Occipital lobe (tissue), 2 donors: ENCODE results near the gene ITGB3BP. TPM values are rescaled to one million over a fixed set of nuclear protein-coding genes. Genes with fewer than 3 reads are reported as not detected.
"Not testable (repeated sequence)": the region's sequence is repeated elsewhere in the genome, so short reads cannot be mapped to it uniquely, and the experiment has no call there.

Source experiments
- DNase-seq: peaks from one replicate; lab custom pipeline; 2025; lab: John Stamatoyannopoulos, UW
- total RNA-seq: library from RNA; depleted of rRNA; stranded (reverse); fragments of >200 nt; gene quantifications from one replicate; pipeline ENCODE4 v1.2.3, GENCODE V29; 2014

The ITGB3BP gene
- total RNA-seq, 1 donor from 2014 or later: 36.8 TPM

DNA sequence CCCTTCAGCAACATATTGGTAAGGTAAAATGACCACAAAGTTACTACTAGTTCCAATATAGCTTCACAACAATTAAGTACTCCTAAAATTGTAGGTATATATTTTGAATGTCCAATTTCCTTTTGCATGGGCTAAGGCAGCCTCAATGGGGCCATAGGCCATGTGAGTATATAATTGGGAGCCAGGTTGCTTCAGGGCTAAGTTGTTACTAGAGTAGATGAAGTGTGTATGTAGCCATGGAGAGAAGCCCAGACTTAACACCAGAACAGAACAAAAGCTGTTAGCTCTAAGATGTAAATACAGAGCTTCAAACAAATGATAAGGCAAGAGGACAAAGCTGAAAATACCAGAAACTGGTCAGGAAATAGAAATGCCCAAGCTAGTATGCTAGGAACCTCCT, 16.2 kb downstream of the ITGB3BP start:
- DNase-seq: no peak

DNA sequence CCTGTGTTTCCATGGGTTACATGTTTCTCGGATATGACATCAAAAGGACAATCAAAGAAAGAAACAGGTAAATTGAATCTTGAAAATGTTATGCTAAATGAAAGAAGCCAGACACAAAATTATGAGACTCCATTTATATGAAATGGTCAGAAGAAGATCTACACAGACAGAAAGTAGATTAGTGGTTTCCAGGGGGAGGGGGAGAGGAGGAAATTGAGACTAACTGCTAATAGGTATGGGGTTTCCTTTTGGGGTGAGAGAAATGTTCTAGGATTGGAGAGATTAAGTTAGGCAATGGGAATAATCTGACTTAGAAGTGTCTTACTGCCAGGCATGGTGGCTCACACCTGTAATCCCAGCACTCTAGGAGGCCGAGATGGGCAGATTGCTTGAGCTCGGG, 21.8 kb downstream of the ITGB3BP start:
- no peak for DNase-seq

DNA sequence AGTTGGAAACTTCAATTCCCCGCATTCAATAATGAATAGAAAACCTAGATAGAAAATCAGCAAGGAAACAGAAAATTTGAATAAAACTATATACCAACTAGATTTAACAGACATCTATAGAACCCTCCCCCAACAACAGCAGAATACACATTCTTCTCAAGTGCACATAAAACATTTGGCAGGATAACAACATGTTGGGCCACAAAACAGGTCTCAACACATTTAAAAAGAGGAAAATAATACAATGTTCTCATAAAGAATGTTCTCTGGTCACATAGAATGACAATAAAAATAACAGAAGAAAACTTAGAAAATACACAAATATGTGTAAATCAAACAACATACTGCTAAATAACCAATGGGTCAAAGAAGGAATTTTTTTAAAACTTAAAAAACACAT, 24.9 kb downstream of the ITGB3BP start:
- no peak for DNase-seq

DNA sequence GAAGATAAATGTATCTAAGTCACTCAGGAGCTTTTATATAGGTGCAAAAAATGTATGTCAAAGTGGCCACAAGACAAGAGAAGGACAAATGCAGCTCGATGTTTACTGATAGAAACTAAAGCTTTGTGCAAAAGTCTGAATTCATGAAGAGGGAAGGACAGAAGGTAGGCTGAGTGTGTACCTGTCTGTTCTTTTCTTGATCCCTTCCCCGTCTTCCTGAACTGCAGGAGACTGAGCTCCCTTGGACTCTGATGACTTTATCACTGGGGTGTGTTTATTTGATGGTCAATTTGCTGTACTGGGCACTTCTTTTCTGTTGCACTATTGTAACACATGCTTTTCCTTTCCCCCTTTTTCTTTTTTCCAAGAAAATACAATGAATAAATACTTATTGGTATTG, 25.4 kb downstream of the ITGB3BP start:
- DNase-seq: no peak

GRCh38 chr1:63487336-63488065, 35.5 kb downstream of the ITGB3BP start:
- DNase-seq: no peak

- DNase-seq: no peak
Observed at GRCh38 chr1:63486629-63487028, 36.4 kb downstream of the ITGB3BP start.

GRCh38 chr1:63480057-63480456, 43.0 kb downstream of the ITGB3BP start:
- DNase-seq: no peak

DNA sequence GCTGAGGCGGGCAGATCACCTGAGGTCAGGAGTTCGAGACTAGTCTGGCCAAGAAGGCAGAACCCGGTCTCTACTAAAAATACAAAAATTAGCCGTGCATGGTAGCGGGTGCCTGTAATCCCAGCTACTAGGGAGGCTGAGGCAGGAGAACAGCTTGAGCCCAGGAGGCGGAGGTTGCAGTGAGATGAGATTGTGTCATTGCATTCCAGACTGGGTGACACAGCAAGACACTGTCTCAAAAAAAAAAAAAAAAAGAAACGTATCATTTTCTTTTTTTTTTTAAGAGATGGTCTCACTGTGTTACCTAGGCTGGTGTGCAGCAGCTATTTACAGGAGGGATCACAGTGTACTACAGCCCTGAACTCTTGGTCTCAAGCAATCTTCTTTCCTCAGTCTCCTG, 47.3 kb downstream of the ITGB3BP start:
- no peak for DNase-seq

DNA sequence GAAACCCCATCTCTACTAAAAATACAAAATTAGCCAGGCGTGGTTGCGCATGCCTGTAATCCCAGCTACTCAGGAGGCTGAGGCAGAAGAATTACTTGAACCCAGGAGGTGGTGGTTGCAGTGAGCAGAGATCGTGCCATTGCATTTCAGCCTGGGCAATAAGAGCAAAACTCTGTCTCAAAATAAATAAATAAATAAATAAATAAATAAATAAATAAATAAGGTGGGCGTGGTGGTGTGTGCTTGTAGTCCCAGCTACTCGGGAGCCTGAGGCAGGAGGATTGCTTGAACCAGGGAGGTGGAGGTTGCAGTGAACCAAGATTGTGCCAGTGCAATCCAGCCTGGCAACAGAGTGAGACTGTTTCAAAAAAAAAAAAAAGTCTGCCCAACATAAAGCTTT, 54.3 kb downstream of the ITGB3BP start:
- not testable (repeated sequence) for DNase-seq

DNA sequence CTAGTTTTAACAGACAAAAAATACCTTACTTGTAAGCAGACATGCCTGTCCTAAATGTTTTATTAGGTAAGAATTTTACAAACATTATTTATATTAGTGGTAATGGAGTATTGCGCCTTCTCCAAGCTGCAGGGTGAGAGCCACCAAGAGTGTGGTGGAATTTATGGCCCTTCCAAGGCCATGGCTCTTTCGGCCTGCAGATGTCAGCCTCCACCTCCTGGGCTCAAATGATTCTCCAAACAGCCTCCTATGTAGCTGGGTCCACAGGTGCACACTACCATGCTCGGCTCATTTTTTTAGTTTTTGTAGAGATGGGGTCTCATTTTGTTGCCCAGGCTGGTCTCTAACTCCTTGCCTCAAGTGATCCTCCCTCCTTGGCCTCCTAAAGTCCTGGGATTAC, 56.3 kb downstream of the ITGB3BP start:
- no peak for DNase-seq

GRCh38 chr1:63466181-63466580, 56.8 kb downstream of the ITGB3BP start:
- DNase-seq: no peak

GRCh38 chr1:63463248-63463647, 59.8 kb downstream of the ITGB3BP start:
- no peak for DNase-seq

- DNase-seq: no peak
Observed at GRCh38 chr1:63461661-63462230, 61.3 kb downstream of the ITGB3BP start.

GRCh38 chr1:63458750-63459149, 64.3 kb downstream of the ITGB3BP start:
- no peak for DNase-seq

- DNase-seq: no peak
Observed at GRCh38 chr1:63454269-63454668, 68.8 kb downstream of the ITGB3BP start.

DNA sequence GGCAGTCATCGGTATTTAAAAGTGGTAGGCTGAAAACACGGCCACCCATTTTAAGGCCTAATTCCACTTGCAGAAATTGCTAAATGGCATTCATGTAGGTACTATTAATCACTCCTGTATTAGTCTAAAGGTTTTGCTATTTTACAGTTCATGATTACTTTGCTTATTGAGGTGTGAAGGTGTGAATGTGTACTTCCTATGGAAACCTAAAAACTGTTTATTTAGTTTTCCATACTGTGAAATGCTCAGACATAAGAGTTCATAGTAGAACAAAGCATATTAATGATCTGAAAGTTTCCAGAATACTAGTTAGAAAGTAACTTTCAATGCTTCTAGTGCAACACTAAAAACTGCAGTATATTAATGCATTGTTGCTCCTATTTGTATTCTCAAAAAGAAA, 69.8 kb downstream of the ITGB3BP start:
- DNase-seq: no peak

DNA sequence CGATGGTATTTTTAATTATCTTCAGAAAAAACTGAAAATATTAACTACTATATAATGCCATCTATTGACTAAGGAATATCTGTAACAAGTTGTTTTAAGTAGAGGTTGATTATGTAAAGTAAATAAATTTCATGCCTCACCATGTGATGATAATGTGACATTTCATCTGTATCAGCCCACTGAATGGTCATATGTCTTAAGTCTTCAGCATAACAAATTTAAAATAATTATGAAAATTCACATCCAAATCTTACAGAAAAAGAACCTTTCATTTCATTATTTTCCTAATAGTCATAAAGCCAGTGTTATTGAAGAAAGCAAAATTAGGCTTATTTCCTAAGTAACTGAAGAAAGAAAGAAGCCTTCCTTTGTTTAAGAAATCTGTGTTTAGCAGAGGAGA, 72.6 kb downstream of the ITGB3BP start:
- DNase-seq: no peak

GRCh38 chr1:63448731-63449246, 74.2 kb downstream of the ITGB3BP start:
- no peak for DNase-seq

GRCh38 chr1:63442141-63442475, 80.9 kb downstream of the ITGB3BP start:
- no peak for DNase-seq

- DNase-seq: no peak
Observed at GRCh38 chr1:63435161-63435560, 87.9 kb downstream of the ITGB3BP start.

DNA sequence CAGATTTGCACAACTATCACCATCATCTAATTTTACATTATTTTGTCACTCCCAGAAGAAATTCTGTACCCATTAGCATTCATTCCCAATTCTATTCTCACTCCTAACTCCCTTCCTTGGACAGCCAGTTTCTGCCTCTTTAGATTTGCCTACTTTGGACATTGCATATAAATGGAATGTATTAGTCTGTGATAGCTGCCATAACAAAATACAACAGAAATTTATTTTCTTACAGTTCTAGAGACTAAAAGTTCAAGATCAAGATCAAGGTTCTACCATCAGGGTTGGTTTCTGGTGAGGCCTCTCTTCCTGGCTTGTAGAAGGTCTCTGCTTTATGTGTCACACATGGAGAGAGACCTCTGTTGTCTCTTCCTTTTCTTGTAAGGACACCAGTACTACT, 93.7 kb downstream of the ITGB3BP start:
- DNase-seq: no peak

- no peak for DNase-seq
Observed at GRCh38 chr1:63428815-63429214, 94.2 kb downstream of the ITGB3BP start.

DNA sequence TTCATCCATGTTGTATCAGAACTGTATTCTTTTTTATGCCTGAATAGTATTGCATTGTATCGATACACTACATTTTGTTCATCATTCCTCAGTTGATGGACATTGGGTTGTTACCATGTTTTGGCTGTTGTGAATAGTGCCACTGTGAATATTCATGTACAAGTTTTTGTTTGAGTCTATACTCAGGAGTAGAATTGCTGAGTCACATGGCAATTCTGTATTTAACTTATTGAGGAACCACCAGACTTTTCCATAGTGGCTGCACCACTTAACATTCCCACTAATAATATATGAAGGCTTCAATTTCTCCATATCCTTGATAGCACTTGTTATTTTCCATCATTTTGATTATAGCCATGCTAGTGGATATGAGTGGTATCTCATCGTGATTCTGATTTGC, 99.4 kb downstream of the ITGB3BP start:
- DNase-seq: no peak
